Activated CD8-positive, alpha-beta memory T cell treated with anti-CD3 and anti-CD28 coated beads for 4 hours (primary cell): ENCODE measurements around the gene PTPDC1.

Experiments
- DNase-seq, 2 donors: peaks; one replicate each; pipeline ENCODE4 v3.0.0-alpha.2; 2020; ENCODE audit warnings: low read depth in 2 of 2

The PTPDC1 gene

GRCh38 chr9:94140791-94141790 lies 56.8 kb downstream of the PTPDC1 start:
- no peak for DNase-seq

GRCh38 chr9:94142353-94142752 lies 58.1 kb downstream of the PTPDC1 start:
- no peak for DNase-seq

- no peak for DNase-seq
These were observed 60.1 kb downstream of the PTPDC1 start for GRCh38 chr9:94144394-94144793.

- no peak for DNase-seq
These were observed 61.4 kb downstream of the PTPDC1 start for GRCh38 chr9:94145640-94146039.

- no peak for DNase-seq
These were observed 63.5 kb downstream of the PTPDC1 start for GRCh38 chr9:94147776-94148175.

DNA sequence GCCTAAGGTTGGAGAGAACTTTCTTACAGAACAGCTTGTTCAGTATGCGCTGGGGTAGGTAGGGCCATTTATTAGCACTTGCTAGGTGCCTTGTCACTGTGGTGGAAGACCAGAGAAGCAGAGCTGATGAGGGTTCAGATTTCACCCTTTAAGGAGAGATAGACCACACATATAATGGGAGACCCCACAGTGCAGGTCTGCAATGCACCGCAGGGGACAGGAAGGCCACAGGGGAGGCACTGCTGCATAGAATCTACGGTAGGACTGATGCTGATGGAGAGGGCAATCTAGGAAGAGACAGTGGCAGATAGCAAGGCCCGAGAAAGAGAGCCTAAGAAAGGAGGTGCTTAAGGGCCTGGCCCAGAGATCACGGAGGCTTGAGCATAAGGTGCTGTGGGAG lies 64.2 kb downstream of the PTPDC1 start:
- no peak for DNase-seq

- no peak for DNase-seq
These were observed 65.4 kb downstream of the PTPDC1 start for GRCh38 chr9:94149696-94150095.

- DNase-seq, result no peak
These were observed 66.1 kb downstream of the PTPDC1 start for GRCh38 chr9:94150279-94150828.

DNA sequence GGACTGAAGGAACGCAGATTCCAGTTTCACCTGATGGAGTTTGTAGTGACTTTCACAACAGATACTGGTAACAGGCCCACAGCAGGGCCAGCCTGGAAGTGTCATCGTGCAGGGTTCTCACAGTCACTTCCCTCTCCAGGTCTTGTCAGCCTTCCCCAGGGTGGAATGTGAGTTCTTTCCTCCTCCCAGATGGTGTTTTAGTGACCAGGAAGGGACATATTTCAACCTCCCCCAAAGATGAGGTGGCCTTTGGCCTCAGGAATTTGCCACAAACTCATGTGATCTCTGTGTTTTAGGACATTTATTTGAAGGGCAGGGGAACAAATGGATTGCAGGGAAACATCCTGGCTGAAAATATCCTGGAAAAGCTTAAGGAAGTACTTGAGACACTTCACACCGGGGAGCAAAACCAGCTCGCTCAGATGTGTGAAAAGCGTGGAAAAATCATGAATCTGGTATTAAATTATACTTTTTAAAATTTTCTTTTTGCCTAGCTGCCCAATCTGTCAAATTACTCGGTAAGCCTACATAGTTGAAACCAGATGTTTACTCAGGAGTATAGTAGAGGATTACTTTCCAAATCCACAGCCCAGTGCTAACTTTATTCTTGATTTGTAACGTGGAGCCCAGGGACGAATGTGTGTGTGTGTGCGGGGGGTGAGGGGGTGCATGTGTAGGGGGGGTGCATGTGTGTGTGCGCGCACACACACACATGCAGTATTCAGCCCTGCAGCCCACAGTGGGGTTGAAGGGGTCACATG lies 66.8 kb downstream of the PTPDC1 start:
- DNase-seq, result no peak

- DNase-seq, result no peak
These were observed 69.6 kb downstream of the PTPDC1 start for GRCh38 chr9:94153905-94154304.

DNA sequence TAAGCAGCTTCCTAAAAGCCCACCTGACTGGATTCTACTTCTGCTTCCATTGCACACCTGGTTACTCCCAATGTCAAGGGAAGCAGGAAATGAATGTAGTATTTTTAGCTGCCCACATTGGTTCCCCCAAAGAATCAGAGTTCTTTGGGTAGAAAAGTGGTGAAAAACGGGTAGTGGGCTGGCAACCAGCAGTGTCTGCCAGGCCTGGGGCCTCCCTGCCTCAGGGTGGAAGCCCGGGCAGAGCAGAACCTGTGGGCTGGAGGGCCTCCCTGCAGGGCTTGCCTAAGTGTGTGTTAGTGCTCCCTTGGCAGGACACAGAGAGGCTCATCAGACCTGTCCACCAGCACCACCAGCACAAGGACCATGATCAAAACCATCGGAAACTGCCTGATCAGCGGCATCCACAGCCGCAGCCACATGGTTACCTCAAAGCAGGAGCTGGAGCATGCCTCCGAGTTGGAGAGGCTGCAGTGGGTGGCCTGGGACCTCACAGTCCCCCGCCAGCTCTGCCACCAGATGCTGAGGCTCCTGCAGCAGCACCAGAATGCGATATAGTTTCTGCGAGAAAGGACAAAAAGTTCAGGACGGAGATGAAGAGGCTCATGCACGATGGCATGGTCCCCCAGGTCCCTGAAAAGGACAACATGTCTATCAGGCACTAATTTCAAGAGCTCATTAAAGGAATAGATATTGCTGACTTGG lies 72.2 kb downstream of the PTPDC1 start:
- no peak for DNase-seq

GRCh38 chr9:94157050-94157801 lies 73.0 kb downstream of the PTPDC1 start:
- DNase-seq, result no peak
